NCI-H146 treated with DMSO at 0.1 percent for 48 hours (cell line): ENCODE results near the gene PRR35.

Source experiments
- DNase-seq: peaks from one replicate; lab custom pipeline; 2025; ENCODE audit not compliant: unreplicated experiment; lab: John Stamatoyannopoulos, UW

PRR35 gene

DNA sequence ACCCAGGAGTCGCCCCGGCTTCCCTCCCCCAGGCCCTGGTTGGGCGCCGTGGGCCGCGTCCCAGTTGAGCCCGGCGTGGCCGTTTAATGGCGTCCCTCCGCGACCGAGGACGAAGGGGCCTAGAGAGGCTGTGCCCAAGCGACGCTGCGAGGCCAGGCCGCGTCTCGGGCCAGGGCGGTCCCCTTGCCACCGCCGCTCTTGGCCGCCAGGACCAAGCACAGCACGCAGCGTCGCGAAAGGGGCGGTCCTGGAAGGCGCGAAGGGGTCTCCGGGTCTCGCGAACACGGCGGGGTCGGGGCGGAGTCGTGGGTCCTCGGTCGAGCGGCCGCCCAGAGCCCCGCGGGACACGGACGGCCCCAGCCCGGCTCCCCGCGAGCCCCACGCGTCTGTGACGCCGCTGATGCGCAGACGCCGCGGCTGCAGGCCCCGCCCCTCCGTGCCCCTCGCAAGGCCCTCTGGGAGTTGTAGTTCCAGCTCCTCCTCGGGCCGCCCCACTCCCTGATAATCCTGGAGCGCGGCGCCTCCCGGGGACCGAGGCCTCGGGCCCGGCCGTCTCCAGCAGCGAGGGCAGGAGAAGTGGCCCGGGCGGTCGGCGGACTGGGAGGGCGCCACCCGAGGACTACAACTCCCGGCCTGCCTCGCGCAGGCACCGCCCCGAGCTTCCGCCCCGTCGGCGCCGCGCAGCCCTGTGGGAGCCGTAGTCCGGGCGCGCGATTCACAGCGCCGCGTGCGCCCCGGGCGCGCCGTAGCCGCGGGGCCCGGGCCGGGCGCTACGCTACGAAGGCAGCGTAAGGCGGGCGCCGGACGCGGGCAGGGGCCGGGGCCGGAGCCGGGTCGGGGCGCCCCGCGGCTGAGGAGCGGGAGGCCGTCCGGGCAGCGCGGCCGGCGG lies 32.9 kb upstream of the PRR35 start, which contains the start of gene CAPN15:
Gene CAPN15 (plus strand): TSS at position 698 of the 889 bp plus-strand sequence. CDS start 19,127 bp downstream, outside the sequence.
- DNase-seq, result peak; percentile 92

DNA sequence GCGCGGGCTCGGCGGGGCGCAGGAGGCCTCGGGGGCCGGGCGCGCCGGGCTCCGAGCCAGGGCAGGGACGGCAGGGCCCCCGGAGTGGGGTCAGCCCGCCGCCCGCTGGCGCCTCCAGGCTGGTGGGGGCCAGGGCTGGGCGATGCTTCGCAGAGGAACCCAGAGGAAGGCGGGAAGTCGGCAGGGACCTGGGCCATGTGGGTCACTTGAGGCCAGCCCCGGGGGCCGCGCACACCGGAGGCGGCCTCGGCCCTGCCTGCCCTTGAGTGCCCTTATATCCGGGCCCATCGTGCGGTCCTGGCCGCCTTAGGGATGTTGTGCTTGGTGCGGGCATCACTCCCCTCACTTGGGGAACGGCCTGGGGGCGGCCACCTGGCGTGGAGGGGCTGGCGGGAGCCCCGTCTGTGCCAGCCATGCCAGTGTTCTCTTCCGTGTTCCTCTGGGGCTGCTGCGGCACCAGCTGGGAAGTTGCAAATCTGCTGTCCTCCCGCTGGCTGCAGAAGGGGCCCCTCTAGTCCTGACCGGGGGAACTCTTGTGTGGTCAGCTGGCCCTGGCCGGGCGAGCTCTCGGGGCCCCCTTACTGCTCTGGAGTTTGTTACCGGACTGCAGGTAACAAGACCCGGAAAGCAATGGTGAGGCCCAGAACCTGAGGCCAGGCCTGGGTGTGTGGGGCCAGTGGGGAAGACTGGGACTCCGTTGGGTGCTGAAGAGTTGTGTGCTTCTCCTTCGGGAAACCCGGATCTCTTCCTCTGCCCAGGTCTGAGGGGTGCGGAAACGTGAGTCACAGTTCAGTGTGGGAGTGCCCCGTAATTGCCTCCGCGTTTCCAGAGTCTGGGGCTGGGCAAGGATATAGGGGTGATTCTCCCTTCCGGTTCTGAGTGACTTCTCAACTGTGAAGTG lies 31.8 kb upstream of the PRR35 start:
- DNase-seq, result peak; percentile 16

DNA sequence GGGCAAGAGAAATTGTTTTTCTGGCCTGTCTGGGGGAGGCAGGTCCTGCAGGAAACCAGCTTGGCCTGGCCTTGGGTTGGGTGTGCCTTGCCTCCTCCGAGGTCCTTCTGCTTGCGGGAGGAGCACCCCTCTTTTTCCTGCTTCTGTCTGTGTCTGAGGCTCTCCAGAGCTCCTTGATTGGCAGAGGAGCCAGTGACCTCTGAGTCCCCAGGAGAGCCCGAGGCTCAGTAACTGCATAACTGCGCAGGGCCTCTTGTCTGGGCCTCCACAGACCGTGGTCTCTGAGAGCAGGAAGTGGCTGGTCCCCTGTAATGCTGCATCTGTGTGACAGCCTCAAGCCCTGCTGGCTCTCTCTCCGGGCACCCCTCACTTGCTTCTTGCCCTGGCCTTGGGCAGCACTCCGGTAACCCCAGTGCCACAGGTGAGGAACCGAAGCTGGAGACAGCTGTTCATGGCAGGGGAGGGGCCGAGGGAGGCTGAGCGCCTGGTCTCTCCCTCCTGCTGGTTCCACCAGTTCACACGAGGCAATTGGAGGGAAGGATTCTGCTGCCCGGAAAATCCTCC lies 31.1 kb upstream of the PRR35 start:
- no peak for DNase-seq

DNA sequence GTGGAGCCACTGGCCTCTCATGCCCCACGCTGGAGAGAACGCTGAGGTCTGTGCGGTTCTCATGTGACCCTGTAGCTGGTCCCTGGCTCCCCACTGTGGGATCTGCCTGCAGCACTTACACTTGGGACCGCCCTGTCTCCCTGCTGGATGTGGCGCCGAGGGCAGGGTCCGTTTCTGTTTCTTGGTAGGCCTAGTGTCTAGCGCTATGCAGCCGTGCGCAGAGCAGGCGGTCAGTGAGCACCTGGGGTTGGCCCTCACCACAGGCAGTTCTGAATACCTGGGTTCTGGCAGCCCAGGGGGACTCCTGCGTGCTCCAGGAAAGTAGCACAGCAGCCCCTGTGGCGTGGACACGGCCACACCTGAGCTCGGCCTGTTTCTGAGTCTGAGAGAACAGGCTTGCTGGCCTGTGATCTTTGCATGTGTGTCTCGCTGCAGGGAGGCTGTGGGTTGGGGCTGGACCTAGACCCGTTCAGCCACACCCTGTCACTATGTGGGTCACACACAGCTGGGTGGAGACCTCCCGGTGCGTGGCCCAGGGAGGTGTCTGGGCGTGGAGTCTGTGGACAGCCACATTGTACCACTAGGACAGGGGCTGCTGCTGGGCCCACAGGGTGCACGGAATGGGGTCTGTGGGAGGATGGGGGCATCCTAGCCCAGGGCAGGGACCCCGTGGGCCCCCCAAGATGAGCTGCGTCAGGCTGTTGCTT lies 29.9 kb upstream of the PRR35 start:
- DNase-seq, result no peak

DNA sequence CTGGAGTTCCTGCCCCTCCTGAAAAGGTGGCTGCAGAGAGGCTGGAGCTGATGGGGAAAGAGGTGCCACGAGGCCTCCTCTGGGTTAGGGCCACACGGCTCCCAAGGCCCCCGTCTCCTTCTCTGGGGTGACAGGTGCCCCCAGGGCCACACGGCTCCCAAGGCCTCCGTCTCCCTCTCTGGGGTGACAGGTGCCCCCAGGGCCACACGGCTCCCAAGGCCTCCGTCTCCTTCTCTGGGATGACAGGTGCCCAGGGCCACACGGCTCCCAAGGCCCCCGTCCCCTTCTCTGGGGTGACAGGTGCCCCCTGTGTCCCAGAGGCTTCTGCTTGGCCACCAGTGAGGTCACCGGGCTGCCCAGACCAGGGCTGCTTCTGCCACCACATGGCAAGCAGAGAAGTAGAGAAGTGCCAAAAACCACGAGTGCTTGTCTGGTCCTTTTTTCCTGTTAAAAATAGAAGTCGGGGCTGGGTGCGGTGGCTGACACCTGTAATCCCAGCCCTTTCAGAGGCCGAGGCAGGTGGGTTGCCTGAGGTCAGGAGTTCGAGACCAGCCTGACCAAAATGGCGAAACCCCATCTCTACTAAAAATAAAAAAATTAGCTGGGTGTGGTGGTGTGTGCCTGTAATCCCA lies 28.6 kb upstream of the PRR35 start:
- no peak for DNase-seq

DNA sequence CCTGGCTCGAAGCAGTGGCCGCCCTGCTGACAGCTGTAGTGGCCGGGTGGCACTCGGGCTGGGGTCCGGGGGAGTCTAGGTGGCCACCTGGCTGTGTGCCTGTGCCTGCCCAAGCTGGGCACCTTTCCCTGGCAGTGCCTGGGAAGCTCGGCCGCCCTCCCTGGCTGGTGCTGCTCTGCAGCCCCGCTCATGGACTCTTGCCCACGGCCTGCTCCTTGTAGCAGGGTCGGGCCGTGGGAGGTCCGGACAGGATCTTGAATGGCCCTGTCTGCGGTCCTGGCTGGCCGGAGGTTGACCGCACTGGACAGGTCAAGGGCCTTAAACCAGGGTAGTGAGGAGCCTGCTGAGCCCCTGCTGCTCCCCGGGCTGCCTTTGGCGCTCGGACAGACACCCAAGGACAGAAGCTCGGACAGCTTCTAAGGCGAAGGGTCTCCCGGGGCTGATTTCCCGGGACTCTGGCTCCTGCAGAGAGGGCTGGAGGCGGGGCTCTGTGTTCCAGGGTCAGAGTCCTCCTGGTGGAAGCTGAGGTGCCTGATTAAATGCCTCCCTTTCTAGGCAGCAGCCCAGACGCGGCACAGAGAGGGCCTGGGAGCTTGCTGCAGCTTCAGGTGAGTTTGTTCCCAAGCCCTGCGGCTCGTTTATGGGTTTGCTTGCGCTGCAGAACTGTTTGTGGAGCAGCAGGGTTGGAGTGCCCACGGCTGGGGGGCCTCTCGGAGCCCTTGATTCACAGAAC lies 26.6 kb upstream of the PRR35 start:
- DNase-seq, result no peak

DNA sequence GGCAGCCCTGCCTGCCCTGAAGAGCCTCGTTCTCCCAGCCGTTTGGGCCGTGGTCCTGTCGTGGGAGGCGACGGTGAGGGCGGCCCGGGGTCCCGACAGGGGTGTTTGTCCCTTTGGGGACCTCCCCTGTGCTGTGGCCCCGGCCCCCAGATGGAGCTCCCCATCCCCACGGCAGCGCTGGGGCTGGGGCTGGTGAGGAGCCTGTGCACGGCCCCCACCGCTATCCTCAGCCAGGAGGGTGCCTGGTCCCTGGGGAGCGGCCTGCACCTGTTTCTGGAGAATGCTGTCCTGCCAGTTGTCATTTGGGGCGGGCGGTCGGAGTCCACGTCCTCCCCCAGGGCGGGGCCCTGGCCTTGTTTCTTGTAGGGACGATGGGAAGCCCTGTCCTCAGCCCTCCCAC lies 26.1 kb upstream of the PRR35 start:
- no peak for DNase-seq

DNA sequence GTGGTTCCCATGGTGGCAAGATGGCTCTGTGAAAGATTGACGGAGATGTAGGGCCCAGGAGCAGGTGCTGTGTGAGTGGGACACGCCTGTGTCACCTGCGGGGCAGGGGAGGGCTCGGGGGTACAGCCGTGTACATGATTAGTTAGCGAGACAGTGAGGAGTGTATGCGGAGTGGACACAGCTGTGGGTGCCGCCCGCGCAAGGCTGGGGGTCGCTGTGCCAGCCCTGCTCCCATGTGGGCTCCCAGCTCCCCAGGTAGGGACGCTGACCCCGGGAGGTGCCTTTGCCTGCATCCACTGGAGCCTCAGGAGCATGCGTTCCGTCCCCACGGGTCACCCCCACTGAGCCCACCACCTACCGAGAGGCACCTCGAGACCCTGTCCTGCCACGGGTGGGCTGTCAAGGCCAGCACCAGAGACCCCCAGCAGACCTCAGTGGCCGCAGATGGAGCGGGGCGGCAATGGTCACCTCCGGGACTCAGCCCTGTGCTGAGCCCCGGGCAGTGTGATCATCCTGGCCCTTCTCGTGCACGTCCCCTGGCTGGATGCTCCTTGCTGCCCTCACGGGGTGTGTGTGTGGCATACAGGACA lies 25.2 kb upstream of the PRR35 start:
- no peak for DNase-seq

DNA sequence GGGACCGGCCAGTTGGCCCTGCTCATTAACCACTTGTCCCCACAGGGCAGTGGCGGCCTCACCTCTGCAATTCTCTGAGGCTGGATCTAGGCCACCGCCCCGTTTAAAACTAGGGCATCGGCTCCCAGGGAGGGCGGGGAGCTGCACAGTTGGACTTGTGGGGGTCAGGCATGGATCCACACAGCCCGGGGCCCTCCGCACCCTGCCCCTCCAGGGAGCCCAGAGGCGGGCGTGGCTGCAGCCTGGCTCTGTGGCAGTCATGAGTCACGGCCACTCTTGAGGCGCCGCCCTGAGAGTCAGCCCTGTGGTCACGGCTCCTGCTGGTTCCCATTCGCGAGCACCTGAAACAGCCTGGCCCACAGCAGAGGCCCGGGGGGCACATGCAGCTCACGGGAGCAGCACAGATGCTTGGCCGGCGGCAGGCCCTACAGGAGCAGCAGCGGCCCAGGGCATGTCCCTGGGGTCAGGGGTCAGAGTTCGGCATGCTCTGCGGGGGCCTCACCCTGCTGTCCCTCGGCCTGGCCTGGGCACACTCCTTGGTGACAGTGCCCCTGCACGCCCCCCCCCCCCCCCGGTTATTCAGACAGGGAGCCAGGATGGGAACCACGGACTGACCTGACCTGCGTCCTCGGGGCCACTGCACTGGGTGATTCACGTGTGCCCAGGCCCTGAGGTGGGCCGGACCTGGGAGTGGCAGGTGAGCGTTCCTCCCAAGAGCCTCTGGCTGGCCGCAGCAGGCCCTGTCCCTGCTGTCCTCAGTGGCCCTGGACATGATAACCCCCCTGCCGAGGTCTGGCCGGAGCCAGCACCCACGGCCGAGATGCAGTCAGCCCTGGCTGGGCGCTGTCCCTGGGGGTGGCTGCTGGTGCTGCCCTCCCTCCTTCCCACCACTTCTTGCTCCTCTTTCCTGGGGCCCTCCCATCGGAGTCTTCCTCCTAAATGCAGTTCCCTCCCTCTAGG lies 24.5 kb upstream of the PRR35 start:
- DNase-seq, result no peak

DNA sequence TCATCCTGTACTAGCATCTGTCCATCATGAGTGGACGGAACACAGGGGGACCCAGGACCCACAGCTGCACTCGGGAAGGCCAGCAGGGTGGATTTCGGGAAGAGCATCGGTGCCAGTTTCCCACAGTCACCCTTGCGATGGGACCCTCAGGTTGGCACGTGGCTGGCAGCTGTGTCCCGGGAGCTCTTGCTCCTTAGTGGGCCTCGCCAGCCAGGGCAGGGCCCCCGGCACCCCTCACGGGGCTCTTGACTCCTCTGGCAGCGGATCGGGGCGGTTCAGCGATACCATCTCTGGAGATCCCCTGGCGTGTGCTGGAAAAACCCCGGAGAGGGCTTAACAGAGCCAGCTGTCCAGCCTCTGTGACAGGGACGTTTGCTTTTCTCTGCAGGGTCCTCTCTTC lies 23.4 kb upstream of the PRR35 start:
- no peak for DNase-seq

DNA sequence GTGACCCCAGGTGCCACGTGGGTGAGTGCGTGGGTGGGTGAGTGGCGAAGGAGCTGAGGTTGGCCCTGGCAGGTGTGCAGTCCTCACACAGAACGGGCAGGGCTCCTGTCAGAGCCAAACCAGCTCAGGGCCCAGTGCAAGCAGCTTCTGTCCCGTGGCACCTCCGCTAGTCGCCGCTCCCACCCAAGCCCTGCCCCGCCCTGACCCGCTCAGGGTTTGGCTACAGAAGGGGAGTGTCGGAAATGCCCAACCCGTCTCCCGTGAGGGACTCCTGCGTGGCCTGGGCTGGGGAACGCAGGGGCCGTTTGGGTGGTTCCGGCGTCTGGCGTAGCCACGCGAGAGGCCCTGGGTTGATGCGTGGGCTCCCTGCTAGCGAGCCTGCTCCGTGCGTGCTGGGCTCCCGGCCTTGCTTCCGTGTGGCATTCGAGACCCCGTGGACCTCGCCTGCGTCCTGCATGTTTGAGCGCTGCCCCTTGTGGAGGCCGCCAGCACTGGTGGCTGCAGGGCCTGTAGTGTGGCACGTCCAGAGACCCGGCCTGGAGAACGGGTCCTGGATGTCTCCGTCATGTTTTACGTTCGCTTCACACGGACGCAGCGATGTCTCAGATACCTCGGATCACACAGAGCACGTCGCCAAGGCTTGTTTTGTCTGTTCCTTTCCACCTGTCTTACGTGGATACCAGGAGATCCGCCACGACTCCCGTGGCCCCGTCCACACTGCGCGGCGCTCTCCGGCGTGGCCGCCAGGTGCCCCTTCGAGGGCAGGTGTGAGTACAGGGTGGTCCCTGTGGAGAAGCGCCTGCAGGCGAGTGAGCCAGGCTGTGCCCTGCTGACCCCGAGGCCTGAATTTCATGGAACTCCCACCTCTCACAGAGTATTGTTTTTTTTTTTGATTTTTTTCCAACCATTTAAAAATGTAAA lies 22.5 kb upstream of the PRR35 start:
- no peak for DNase-seq

DNA sequence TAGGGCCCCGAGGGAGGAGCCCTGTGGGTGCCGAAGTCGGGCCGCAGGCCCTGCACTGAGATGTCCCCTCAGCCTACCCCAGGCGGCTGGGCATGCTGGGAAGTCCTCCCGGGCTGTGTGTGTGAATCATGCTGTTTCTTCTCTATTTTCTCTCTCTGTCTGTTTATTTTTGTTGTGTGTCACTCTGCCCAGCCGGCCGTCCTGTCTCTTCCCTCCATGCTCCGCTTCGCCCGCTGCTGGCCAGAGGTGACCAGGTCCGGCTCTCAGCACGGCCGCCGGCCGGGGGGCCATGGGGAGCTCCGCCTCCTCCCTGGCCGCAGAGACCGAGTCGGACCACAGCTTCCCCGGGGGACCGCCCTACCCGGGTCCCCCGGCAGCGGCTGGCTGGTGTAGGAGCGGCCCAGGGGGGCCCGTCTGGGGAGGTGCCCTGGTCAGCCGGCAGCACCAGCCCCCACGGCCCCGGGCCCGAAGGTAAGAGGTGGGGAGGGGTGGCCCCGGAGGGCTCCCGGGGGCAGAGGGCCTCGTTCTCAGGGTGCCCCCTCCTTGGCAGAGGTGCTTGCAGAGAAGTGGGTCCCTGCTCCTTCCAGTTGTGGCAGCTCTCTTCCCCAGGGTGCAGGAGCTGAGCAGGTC lies 20.2 kb upstream of the PRR35 start:
- DNase-seq, result no peak

DNA sequence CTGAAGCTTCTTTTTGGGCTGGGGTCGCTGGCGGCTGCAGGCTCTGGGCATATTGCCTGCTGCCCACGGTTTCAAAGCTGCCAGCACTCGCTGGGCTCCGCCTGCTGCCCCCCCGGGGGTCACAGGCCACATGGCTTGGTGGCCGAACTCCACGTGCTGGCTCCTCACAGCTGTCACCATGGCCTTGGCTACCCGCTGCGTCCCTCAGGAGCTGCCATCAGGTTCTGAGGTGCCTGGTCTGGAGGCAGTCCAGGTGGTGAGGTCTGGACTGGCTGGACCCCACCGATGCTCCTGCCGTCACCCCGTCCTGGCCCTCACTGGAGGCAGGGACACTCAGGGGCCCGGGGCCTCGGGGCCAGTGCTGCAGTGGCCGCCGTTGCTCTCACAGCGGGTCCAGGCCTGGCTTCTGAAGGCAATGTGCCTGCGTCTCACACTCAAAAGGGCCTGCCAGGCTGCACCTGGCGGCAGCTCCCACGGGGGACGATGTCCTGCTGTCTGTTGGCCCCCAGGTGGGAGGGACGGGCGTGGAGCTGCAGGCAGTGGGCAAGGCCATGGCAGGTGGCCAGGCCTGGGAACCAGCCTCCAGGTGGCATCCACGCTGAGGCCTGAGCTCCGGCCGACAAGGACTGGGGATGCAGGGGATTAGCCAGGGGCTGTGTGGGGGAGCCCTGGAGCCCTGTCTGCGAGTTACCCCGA lies 19.4 kb upstream of the PRR35 start:
- DNase-seq, result no peak

DNA sequence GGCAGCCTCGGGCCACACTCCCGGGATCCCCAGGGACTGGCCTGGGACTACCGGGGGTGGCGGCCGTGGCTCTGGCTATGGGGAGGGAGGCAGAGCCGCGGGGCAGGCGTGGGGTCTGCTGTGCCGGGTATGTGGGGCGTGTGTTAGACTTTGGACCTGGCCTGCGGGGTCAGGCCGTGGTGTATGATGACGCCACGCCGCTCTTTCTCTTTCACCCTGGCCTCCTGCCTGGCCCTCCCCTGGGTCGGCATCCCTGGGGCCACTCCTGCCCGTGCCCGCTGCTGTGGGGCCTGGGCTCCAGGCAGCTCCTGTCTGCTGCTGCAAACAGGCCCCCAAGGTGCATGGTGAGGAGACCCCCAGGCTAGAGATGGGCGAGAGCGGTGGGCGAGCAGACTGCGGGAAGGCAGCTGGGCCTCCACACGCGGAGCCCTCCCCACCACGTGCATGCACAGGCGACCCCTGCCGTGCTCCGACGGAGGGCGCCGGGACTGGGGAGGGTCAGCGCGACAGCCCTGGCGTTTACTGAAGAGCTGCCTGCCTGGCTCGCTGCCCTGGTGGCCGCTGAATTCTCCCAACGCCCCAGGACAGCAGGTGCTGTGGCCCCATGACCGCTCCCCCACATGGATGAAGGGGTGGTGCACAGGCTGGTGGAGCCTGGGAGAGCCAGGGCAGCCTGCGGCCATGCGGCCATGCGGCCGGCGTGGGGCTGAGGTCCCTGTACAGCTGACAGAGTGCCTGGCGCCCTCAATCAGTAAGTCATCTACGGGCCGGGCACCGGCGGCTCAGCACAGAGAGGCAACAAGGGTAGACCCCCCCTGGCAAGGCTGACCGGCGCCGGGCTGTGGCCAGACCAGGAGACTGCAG lies 16.7 kb upstream of the PRR35 start:
- no peak for DNase-seq

DNA sequence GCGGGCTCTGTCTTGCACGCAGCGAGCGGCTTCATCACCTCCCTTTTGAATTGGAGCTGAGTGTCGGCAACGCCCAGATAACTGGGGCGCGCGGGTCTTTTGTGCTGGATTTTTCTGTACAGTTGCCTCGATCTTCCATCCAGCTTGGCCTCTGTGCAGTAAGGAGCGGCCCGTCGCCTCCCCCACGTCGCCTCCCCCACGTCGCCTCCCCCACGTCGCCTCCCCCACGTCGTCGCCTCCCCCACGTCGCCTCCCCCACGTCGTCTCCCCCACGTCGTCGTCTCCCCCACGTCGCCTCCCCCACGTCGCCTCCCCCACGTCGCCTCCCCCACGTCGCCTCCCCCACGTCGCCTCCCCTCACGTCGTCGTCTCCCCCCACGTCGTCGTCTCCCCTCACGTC lies 15.7 kb upstream of the PRR35 start:
- DNase-seq, result no peak
